ENCODE data around the gene CDC14B. TPM values are rescaled to one million over a fixed set of nuclear protein-coding genes. Genes with fewer than 3 reads are reported as not detected.

CDC14B gene
- 57.1 to 61.7 TPM (median 58.5 TPM) in 3 replicates for total RNA-seq (2021)
- percentile 82 among the genes with signal in this experiment for Bru-seq, nascent RNA
- long read RNA-seq, experiment 1, full-length matches to known transcripts: 166 of 285 reads
- long read RNA-seq, experiment 1, partial matches to known transcripts: 24 of 285 reads
- long read RNA-seq, experiment 1, other reads (novel, unspliced or antisense): 95 of 285 reads
- long read RNA-seq, experiment 2, full-length matches to known transcripts: 21 of 78 reads
- long read RNA-seq, experiment 2, partial matches to known transcripts: 7 of 78 reads
- long read RNA-seq, experiment 2, other reads (novel, unspliced or antisense): 50 of 78 reads
- long read RNA-seq, experiment 3, partial matches to known transcripts: 1 of 4 reads
- long read RNA-seq, experiment 3, other reads (novel, unspliced or antisense): 3 of 4 reads

- DNase-seq (ENCODE audit: low spot score) (peak; percentile 96), ATAC-seq (peak; percentile 47)
- Mint-ChIP-seq H3K9me3 (no peaks in the 10 kb centered on the region), H3K27me3 (ENCODE audit: low read depth) (peaks cover 10% of the 10 kb centered on the region), H3K4me1 (peaks cover 49% of the 10 kb centered on the region), H3K27ac (peak within 1 kb of the TSS; percentile 96), H3K4me3 (peak within 1 kb of the TSS; percentile 83), H3K36me3 (no peaks in the 10 kb centered on the region)
- POLR2A ChIA-PET: interaction anchor here (0.6 kb wide), 1 partner anchor 159 kb away, joined by 4 read pairs; no protein-coding TSS in a partner anchor
- CTCF ChIA-PET: interaction anchor here (0.6 to 1.5 kb wide), 5 partner anchors 35 to 302 kb away, joined by 3 to 7 read pairs (median 4); no protein-coding TSS in a partner anchor
- TF ChIP-seq NFYB (CRISPR knock-in tag; conservative IDR thresholded peaks at IDR 0.05; ENCODE audit: low read depth) (peak; percentile 86), ZBTB21 (CRISPR knock-in tag; IDR thresholded peaks at IDR 0.05; ENCODE audit: borderline replicate concordance) (peak; percentile 98), CREM (CRISPR knock-in tag; IDR thresholded peaks at IDR 0.05) (peak; percentile 80; the same call in 1 of the 2 replicates), FOXP4 (CRISPR knock-in tag; IDR thresholded peaks at IDR 0.05) (0 out of 2 replicates have a peak, but pooled peaks have one; percentile 18), ELF4 (CRISPR knock-in tag; IDR thresholded peaks at IDR 0.05; ENCODE audit: low read depth) (no peak), ZNF423 (CRISPR knock-in tag; IDR thresholded peaks at IDR 0.05) (peak; percentile 53; the same call in 1 of the 2 replicates), ZNF532 (CRISPR knock-in tag; IDR thresholded peaks at IDR 0.05; ENCODE audit: borderline replicate concordance) (no peak), CBFB (CRISPR knock-in tag; IDR thresholded peaks at IDR 0.05; ENCODE audit: low read depth) (0 out of 2 replicates have a peak, but pooled peaks have one; percentile 38)
Measured at GRCh38 chr9:96619491-96620180, at the start of gene CDC14B. CDC14B (minus strand) TSS chr9:96619843; CDS start chr9:96619378, 465 bp downstream.

GRCh38 chr9:96668868-96669534, 49.4 kb upstream of the CDC14B start:
- peaks cover 2% of the 10 kb centered on the region; the same call in 1 of the 2 replicates for H3K27me3 Mint-ChIP-seq (ENCODE audit: low read depth)
- H3K27ac Mint-ChIP-seq: no peak overlapping the region
- no peak for TF ChIP-seq NFYB (CRISPR knock-in tag; conservative IDR thresholded peaks at IDR 0.05; ENCODE audit: low read depth)
- TF ChIP-seq TEAD1 (CRISPR knock-in tag; IDR thresholded peaks at IDR 0.05): no peak
- no peak for TF ChIP-seq GRHL2 (CRISPR knock-in tag; IDR thresholded peaks at IDR 0.05; ENCODE audit: insufficient replicate concordance, severe bottlenecking)
- no peak for TF ChIP-seq ETV6 (CRISPR knock-in tag; IDR thresholded peaks at IDR 0.05)
- TF ChIP-seq ZNF423 (CRISPR knock-in tag; IDR thresholded peaks at IDR 0.05): no peak
- no peak for TF ChIP-seq SP1 (CRISPR knock-in tag; conservative IDR thresholded peaks at IDR 0.05)
- no peak for TF ChIP-seq ZNF396 (CRISPR knock-in tag; IDR thresholded peaks at IDR 0.05; ENCODE audit: borderline replicate concordance)
- no peak for TF ChIP-seq SMAD3 (CRISPR knock-in tag; IDR thresholded peaks at IDR 0.05; ENCODE audit: borderline replicate concordance)
- TF ChIP-seq ZMAT4 (CRISPR knock-in tag; IDR thresholded peaks at IDR 0.05): no peak
- no peak for TF ChIP-seq E2F5 (CRISPR knock-in tag; IDR thresholded peaks at IDR 0.05)
- no peak for TF ChIP-seq MYBL2 (CRISPR knock-in tag; IDR thresholded peaks at IDR 0.05)
- CTCF ChIA-PET: interaction anchor here (0.6 to 1.1 kb wide), 2 partner anchors 211 to 227 kb away, joined by 3 read pairs; no protein-coding TSS in a partner anchor
- ATAC-seq: no peak
- DNase-seq (ENCODE audit: low spot score): no peak
- H3K36me3 Mint-ChIP-seq: peaks cover 3% of the 10 kb centered on the region; the same call in 1 of the 2 replicates
- H3K4me1 Mint-ChIP-seq: no peaks in the 10 kb centered on the region
- H3K9me3 Mint-ChIP-seq: peaks cover 23% of the 10 kb centered on the region
- POLR2A ChIA-PET: no interaction called here
- no peak overlapping the region for H3K4me3 Mint-ChIP-seq
